LoVo (cell line): ENCODE data around the gene BCAR3.
A peak's percentile ranks its signal among the peaks of the same experiment; 100 is the strongest.

Experiments used
- DNase-seq: peaks from one replicate; pipeline ENCODE4 v3.0.0-alpha.2; 2016; ENCODE audit warnings: low spot score

Gene BCAR3

DNA sequence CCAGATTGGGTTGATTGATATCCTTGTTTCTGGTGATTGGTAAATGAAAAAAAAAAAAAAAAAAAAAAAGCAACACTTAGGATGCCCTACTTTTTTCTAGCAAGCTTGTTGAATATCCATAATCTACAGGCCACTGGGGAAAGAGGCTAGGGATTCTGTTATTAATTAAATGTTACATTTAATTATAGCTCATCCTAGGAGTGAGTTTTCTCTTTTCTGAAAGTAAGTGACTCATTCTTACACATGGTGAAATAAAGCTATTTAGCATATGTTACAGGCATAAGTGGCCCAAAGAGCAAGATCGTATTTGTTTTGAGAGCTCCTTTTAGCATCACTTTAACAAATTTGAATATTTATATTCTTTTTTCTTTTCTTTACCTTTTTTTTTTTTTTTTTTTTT lies 139.2 kb downstream of the BCAR3 start:
- no peak for DNase-seq

DNA sequence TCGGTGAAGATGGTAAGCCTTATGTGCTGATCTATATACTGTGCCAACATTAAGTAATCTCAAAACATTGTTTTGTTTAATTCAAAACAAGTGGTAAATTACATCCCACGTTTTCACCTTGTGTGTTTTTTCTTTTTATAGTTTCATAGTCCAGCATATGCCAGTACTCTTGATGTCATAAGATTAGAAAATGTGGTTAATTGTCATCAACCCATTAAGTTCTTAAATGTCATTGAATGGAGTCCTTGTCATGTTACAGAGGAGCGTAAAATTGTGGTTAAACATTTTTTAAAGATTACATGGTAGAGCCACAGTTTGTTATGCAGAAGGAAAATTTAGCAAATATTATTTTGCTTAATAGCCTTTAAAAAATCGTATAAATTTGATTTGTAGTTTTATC lies 140.6 kb downstream of the BCAR3 start:
- no peak for DNase-seq

GRCh38 chr1:93537924-93538323 lies 143.7 kb downstream of the BCAR3 start:
- no peak for DNase-seq

DNA sequence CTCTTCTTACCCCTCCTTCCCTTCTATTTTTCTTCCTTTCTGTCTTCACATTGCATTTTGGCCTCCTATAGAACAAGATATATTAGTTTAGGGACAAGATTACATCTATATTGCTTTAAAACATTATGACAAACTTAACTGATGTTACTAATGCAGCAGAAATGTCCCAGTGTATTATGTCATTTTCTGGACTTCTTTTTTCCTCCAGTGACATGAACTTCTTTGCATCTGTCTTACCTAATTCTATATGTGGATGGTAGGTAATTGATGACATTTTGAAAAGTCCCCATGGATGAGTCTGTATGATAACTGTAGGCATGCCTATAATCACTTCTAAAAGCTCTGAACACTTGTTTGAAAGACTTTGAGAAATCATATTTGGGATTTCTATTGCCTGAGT lies 144.2 kb downstream of the BCAR3 start:
- DNase-seq = no peak

DNA sequence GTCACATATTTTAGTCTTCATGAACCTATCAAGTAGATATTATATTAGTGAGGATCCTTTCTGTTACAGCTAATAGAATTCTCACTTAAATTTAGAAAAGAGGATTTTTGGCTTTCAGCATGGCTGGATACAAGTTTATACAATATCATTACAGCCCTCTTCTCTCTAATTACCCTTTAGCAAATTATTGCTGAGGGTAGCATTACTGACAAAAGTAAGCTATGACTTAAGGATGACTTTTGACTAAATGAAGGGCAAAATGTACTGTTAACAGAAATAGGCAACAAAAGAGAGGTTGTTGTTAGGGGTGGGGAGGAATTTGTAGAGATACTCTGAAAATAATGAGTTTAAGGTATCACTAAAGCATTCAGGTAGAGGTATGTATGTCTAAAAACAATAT lies 148.0 kb downstream of the BCAR3 start:
- DNase-seq = no peak

DNA sequence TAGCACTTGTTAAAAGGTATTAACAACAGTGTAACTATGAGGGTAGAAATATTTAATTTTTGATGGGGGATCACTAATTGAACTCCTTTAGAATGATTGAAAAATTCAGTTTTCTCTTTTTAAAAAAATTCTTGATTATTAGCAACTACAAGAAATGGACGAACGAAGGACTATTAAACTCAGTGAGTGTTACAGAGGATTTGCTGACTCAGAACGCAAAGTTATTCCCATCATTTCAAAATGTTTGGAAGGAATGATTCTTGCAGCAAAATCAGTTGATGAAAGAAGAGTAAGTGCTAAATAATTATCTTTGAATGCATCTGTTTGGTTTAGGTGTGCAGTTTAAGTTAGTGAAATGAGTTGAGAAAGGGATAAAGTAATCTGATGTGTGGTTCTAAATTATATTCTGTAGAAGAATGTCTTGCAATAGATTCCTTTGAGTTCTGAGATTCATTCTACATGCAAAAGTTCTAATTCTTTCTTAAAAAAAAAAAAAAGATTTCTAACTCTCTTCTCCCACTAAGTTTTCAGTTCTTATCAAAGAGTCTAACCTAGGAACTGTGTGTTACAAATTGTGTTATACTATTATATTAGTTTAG lies 148.8 kb downstream of the BCAR3 start:
- DNase-seq = no peak

GRCh38 chr1:93531193-93531592 lies 150.4 kb downstream of the BCAR3 start:
- no peak for DNase-seq

DNA sequence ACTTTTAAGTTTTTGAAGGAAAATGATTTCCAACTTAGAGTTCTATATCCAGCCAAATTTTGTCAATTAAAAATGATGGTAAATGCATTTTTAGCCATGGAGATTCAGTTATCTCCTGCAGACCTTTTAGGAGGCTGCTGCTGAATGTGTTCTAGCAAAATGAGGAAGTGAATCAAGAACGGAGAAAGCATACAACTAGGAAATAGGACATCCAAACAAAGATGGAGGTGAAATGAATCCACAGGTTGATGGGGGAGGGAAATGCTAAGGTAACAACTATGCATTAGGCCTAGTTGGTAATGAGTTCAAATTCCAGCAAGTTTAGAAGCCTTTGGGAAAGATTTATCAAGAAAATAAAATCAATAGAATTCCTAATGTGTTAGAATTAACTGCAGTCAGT lies 153.2 kb downstream of the BCAR3 start:
- no peak for DNase-seq

- DNase-seq = no peak
These were observed 155.2 kb downstream of the BCAR3 start for GRCh38 chr1:93526431-93526830.

DNA sequence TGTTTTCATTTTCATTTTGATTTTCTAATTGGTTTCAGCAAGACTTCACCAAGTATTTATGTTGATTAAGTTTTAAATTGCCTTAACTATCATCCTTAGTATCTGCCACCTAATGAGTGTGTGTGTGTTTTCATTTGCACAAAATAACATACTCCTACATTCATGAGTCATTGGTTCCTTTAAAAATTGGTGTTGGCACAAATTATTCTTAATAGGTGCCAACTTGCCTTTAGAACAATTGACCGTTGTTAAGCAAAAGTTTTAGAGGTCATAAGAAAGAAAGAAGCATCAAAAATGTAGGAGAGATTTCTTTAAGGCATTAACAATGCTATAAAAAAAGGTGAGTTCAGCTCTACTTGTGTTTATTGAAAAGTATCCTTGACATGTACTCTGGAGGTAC lies 156.2 kb downstream of the BCAR3 start:
- DNase-seq = no peak

DNA sequence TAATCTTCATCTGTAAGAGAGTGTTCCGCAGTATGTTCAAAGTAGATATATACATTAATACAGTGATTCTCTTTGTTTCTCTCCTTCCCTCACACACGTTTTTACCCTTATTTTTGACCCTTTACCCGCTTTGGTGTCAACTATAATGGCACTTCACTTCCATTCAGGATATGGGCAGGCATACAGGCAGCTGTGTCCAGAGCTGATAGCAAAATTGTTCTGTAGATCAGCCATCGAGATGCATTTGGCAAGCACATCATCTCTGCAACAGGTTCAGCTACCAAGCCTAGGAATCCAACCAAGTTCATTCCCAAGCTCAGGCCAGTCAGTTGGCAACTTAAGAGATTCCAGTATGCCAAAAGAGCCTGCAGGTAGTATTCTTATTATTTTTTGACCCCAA lies 158.9 kb downstream of the BCAR3 start:
- DNase-seq = no peak

DNA sequence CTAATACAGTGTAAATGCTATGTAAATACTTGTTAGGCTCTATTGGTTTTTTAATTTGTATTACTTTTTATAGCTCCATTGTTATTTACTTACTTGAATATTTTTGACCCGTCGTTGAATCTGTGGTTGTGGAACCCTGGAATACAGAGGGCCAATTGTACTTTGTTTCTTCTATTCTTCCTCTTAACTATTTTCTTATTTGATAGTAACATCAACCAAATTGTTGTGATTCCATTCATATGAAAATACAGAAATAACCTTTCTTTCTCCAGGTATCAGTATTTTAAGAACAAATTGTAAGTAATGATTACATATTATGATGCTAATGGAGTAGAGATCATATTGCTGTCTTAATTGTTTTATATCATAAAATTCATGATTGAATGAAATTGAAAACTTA lies 160.0 kb downstream of the BCAR3 start:
- DNase-seq = no peak

- no peak for DNase-seq
These were observed 162.3 kb downstream of the BCAR3 start for GRCh38 chr1:93519199-93519829.

GRCh38 chr1:93518516-93518915 lies 163.1 kb downstream of the BCAR3 start:
- no peak for DNase-seq

GRCh38 chr1:93516164-93516563 lies 165.5 kb downstream of the BCAR3 start:
- DNase-seq = peak; percentile 9
